HG03460 (cell line): ENCODE results near the gene OPRM1.

Source experiments
- ATAC-seq: cut with Tn5 transposase; IDR thresholded peaks from one replicate; pipeline ENCODE4 v1.9.1; 2021; ENCODE audit not compliant: unreplicated experiment

Gene OPRM1

GRCh38 chr6:154268486-154268885, 229.4 kb downstream of the OPRM1 start:
- ATAC-seq, result no peak

- ATAC-seq, result no peak
These were observed 235.1 kb downstream of the OPRM1 start for GRCh38 chr6:154274168-154274567.

GRCh38 chr6:154276810-154277628, 238.0 kb downstream of the OPRM1 start:
- ATAC-seq, result peak; percentile 67

GRCh38 chr6:154277629-154278017, 238.6 kb downstream of the OPRM1 start:
- ATAC-seq, result peak; percentile 12

GRCh38 chr6:154280521-154280920, 241.5 kb downstream of the OPRM1 start:
- ATAC-seq, result no peak

GRCh38 chr6:154284313-154284853, 245.3 kb downstream of the OPRM1 start:
- ATAC-seq, result no peak

GRCh38 chr6:154285826-154286225, 246.8 kb downstream of the OPRM1 start:
- no peak for ATAC-seq

- ATAC-seq, result no peak
These were observed 250.9 kb downstream of the OPRM1 start for GRCh38 chr6:154289818-154290508.

- ATAC-seq, result no peak
These were observed 253.0 kb downstream of the OPRM1 start for GRCh38 chr6:154292066-154292465.

- no peak for ATAC-seq
These were observed 253.9 kb downstream of the OPRM1 start for GRCh38 chr6:154292855-154293519.

- ATAC-seq, result no peak
These were observed 256.7 kb downstream of the OPRM1 start for GRCh38 chr6:154295733-154296132.
